GM18505 (cell line): ENCODE results near the gene FASLG.
A peak's percentile ranks its signal among the peaks of the same experiment; 100 is the strongest.

Experiments
- ATAC-seq: cut with Tn5 transposase; IDR thresholded peaks from one replicate; pipeline ENCODE4 v1.9.1; 2021; ENCODE audit not compliant: unreplicated experiment
- POLR2A ChIP-seq: IDR thresholded peaks from 4 replicates; pipeline ENCODE4 v1.6.1; 2011; ENCODE audit warnings: borderline replicate concordance; ENCODE audit not compliant: insufficient read depth, insufficient read length; ENCODE audit errors: extremely low read depth

Gene FASLG

DNA sequence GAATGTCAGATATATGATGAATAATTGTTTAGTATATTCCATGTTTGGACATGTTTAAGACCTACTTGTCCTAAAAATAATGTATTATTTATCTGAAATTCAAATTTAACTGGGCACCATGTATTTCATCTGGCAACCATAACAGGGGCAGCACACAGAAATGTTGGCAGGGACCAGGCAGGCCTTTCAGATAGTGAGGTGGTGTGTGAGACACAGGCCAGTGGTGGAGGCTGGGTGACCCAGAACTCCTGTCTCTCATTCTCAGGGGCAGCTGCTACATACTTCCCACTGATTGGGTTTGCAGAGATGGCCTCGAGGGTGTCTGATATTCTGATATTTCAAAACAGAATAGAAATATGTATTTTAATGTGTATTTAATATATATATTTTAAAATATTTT, 1.3 kb upstream of the FASLG start:
- no peak for TF ChIP-seq POLR2A
- no peak for ATAC-seq

DNA sequence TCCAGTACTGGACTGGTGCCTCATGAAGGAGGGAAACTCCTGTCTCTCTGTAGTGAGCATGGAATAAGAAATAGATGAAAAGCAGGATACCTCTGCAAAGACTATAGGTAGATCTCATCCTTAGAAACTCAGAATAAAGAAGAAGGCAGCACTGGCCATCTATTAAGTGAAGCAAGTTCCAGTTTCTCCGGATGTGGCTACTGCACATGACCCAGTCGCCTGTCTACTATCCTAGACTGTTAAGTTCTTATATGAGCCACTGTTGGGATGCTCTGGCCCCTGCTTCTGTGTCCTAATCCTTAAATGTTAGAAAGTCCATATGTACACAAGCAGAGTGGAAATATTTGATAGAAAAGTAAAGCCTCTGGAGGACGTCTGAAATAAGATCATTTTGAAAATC, 2.2 kb downstream of the FASLG start:
- TF ChIP-seq POLR2A: no peak
- ATAC-seq: no peak

DNA sequence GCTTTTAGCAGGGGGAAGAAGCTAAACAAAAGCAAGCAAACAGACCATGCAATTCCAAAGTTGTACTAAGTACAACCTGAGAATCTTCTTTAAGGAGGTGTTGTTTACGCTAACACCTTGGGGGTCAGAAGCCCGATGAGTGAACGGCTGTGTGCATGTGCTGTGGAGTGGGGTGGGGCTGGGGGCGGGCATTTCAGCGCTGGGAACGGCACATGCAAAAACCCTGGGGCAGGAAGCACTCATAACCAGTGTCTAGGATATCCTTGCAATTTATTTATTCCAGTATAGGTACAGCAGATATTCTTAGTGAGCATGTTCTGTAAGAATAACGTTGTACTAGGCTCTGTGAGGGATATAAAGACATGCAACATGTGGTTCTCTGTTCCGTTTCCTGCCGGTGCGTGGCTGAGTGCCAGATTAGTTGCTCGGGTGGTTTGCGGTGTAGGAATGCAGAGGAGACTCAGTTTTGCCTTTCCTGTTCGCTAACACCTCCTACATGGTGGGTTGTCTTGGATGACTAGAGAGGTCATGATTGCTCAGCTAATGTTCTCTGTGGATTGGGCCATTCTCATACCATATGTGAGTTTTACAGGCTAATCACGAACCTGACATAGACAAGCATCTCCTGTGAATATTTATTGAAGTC, 3.7 kb downstream of the FASLG start:
- no peak for TF ChIP-seq POLR2A
- ATAC-seq: peak; percentile 58

DNA sequence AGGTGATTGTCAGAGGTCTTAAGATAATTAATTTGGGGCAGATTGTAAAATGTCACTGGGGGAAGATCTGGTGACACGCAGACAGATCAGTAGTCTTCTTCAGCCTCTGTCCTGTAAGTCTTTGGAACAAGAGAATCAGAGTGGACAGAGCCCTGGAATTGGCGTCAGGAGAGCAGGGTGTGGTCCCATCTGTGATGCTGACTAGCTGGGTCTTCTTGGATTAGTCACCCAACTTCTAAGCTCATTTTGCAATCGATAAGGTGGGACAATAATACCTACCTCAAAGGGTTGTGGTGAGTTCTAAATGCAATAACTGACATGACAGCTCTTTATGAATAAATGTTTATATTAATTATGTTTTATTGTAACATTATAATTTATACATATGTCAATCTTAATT, 4.8 kb downstream of the FASLG start:
- ATAC-seq: no peak
- TF ChIP-seq POLR2A: no peak

DNA sequence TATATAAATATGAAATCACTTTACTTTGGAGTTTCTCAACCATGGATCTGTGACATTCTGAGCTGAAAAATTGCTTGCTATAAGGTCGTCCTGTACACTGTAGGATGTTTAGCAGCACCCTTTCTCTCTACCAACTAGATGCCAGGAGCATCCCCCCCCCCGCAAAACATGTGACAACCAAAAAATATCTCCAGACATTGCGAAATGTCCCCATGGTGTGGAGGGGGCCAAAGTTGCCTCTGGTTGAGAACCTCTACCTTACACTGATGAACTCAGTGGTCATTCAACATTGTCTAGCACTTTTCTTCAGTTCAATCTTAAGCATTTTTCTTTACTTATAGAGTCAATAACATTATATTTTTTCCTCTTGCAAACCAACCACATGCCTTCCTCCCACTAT, 9.2 kb downstream of the FASLG start:
- no peak for ATAC-seq
- no peak for TF ChIP-seq POLR2A

DNA sequence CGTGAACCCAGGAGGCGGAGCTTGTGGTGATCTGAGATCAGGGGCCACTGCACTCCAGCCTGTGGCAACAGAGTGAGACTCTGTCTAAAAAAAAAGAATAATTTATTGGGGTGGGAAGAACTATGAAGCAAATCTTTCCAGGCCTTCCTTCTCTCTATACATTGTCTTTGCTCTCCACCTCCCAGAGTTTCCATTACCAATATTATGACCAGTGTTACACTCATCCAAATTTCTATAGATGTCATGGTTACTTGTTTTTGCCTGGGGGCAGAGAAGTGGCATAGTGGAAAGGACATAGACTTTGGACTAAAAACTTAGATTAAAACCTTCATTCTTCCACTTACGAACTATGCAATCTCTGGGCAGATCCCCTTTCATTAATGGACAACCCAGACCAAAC, 10.1 kb downstream of the FASLG start:
- ATAC-seq: no peak
- no peak for TF ChIP-seq POLR2A

DNA sequence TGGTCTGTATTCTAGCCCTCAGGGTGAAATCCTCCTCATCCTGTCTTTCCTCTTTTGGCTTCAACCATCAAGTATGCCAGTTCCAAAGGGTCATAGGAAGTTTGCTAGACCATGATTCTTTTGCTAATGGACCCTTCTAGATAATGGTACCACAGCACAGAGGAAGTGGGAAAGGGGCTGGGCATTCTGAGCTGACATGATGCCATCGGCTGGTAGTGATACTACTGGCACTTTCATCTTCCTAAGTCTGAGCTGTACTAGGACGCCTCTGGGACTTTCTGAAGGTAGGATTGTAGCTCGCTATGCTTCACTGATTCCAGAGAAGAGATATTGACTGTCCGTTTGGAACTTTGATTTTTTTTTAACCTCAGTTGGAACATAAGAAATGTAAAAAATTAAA, 11.4 kb downstream of the FASLG start:
- no peak for TF ChIP-seq POLR2A
- no peak for ATAC-seq

DNA sequence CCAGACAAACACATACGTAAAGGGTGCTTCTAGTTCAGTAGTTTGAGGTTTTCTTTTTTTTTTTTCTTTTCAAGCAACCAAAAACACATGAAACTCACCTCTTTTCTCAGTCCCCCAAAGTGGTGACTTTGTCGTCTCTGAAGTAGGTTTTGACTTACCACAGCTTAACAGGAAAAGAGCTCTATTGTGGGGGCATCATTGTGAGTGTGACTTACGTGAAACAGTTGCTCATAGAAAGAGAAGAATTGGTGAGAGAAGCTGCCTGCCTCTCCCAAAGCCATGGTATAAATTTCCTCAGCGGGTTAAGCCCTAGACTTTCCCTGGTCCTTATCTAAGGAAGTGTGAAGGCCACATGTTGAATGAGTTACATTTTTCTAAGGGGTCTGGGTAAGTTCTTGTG, 11.9 kb downstream of the FASLG start:
- TF ChIP-seq POLR2A: no peak
- no peak for ATAC-seq

DNA sequence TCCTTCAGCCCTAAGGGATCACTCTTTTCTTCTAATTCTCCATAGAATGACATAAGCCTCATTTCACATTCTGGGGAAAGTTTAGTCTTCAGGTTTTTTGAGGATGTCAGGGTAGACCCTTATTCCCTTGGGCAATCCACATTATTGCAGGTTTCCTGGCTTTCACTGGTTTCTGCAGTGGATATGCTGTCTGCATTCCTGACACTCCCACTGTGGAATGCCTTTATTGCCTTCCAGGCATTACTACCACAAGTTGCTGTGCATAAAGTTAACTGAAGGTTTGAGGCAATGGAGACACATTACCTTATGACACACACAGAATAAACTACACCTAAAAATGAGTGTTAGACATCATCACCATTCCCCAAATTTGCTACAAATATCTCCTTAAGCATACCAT, 12.7 kb downstream of the FASLG start:
- TF ChIP-seq POLR2A: no peak
- ATAC-seq: no peak

DNA sequence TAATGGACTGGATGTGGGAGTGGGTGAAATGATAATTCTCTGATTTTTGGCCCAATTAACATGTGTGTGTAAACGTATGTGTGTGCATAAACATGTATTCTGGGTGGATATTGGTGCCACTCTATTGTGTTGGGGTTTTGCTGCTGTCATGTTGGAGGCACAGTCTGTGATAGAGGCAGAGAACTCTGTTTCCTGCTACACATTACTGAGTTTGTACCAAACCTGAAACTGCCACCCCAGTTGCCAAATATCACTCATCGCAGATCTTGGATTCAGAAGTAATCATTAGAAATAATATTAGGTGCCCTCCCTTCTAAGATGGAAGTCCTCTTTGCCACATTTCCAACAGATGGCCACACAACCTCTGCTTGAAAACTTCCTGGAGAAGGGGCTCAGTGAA, 13.8 kb downstream of the FASLG start:
- ATAC-seq: no peak
- TF ChIP-seq POLR2A: no peak

DNA sequence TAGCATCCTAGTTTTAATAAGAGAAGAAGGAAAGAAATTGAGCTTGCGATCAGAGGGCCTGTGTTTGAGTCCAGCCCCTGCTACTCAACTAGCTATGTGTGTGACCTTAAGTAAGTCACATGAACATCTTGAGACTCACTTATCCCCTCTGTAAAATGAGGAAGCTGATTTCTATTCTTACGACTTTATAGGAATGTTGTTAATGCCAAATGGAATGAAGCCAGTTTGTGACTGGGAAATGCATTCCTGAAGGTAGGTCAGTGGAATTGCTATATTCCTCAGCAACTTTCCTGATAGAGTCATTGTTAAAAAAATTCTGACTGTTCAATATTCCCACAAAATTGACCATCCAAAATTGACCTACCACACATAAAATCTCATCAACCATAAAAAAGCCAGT, 14.9 kb downstream of the FASLG start:
- no peak for TF ChIP-seq POLR2A
- no peak for ATAC-seq

DNA sequence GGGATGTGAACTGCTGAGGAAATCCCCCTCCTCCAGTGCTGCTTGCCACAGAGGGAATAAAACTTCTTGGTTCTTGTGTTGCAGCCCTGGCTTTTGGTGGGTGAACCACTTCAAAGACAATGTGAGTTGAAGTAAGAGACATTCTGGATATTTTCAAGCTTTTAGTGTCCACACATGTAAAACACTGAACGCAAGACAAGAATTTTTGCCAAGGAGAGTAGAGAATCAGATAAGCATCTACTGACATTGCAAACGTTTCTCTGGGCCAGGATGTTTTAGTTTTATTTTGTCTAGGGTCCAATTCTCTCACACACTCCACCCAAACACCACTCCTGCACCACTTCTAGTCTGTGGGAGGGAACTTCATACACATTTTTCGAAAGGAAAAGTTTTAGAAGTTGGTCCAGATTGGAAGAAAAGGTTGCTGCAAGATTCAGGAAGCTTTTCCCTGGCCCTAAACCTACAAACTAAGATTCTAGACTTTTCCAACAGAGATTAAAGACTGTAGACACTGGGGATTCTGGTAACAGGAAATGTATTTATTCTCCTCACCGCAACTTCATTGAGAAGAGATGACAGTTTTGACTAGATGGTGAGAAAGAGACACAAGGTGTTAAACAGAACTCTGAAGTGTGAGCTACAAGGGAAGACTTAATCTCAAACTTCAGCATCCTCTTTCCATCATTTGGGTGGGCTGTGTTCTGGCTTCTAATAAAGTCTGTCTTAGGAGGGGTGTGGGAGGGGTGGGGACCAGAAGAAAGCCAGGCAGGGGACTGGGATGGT, 16.1 kb downstream of the FASLG start:
- ATAC-seq: no peak
- TF ChIP-seq POLR2A: no peak

DNA sequence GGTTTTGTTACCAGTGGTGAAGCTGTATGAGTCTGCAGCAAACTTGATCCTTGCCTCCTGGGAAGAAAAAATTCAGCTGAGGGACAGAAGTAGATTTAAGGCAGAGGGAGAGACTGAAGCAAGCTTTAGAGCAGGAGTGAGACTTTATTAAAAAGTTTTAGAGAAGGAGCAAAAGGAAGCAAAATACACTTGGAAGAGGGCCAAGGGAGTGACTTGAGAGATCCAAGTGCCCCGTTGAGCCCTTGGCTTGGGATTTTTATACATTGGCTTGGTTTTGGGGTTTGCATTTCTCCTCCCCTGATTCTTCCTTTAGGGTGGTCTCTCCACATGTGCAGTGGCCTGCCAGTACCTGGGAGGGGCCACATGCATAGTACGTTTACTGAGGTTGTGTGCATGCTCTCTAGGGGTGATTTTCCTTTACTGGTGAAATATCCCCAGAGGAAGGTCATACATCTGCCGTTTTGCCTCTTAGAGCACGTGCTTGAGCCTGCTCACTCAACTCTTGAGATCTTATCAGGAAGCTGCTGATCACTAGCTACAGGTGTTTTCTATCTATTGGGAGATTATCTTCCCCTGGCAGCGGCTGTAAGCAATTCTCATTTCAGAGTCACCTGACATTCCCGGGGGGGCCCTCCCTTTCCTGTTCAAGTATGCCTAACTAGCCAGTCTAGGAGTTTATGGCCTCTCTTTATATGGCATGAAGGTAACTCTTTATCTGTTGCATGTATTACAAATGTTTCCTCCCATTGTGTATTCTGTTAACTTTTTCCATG, 20.3 kb downstream of the FASLG start:
- no peak for ATAC-seq
- no peak for TF ChIP-seq POLR2A

DNA sequence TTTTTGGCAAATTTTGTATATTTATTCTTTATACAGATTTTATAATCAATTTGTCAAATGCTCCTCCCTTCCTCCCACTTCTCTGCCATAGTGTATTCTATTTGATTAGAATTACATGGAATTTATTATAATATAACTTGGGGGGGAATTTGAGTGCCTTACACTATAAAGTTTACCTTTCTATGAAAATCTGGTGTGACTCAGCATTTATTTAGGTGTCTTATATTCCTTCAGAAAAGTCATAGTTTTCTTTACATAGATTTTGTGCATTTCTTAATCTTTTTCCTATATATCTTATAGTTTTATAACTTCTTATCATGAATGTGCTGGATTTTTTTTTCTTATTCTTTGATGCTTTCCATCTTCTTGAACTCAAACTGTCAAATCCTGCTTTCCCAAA, 21.3 kb downstream of the FASLG start:
- ATAC-seq: no peak

DNA sequence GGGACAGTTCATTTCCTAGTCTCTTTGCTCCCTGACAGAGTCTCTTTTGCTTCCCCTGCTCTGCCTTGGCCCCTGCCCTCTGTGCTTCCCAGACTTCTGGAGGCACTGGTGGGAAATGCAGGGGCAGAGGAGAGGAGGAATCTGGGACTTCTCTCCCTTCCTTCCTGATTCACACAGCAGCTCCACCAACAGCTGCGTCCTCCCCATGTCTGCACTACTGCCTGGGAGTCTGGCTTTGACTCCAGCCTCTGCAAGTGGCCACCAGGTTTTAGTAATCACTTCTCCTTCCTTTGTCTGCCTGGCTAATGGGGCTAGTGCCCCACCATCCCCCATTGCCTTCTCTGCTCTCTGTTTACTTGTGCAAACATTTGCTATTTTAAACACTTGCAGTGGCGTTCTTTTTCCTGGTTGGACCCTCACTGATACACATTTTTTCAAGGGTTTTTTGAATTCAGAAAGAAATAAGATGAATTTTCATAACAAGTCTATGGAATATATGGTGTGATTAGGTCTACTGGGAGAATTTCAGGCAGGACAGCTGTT, 21.9 kb downstream of the FASLG start:
- no peak for ATAC-seq
- no peak for TF ChIP-seq POLR2A

More for the DNA sequence above, 21.3 kb downstream of the FASLG start:
- no peak for TF ChIP-seq POLR2A

DNA sequence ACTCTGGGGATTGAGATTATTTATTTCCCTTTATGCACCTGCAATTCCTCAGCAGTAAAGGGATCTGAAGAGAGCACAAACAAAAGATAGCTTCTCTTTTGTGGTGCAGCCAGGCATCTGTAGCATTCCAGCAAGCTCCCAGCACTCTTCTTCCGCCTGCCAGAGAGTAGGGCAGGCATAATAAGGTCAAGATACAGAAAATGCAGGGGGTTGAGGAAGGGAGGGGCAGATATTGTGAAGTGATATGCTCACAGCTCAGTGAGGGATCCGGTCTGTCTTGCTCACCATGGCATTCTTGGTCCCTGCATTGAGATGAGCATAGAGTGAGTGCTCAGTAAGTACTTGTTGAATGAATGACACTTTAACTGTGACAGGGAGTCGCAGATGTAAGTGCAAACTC, 23.9 kb downstream of the FASLG start:
- no peak for ATAC-seq
- TF ChIP-seq POLR2A: no peak
